GM18517 (cell line): ENCODE data around the gene EFCAB6.
"Not testable (repeated sequence)": the region's sequence is repeated elsewhere in the genome, so short reads cannot be mapped to it uniquely, and the experiment has no call there.

ENCODE experiments used
- ATAC-seq: cut with Tn5 transposase; IDR thresholded peaks from one replicate; pipeline ENCODE4 v1.9.1; 2021; ENCODE audit warnings: mild to moderate bottlenecking, moderate library complexity; ENCODE audit not compliant: unreplicated experiment

The EFCAB6 gene

GRCh38 chr22:43720716-43721115, 91.4 kb downstream of the EFCAB6 start:
- no peak for ATAC-seq

GRCh38 chr22:43714104-43714503, 98.0 kb downstream of the EFCAB6 start:
- ATAC-seq = no peak

DNA sequence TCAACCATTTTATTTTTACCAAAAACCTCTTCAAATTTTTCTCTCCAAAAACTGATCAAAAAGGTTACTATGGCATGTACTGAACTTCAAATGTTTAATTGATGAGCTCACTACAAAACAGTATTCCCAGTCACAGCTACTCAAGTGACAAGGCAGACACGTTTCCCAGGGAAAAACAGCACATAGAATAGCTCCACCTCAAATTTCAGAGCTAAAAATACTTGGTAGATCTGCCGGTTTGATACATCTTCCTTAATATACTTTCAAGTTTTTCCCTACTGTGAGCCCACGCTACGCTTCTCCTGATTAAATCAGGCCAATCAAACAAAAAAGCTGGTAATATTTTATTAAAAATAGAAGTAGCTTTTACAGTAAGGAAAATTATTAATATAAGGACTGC, 100.4 kb downstream of the EFCAB6 start:
- ATAC-seq = no peak

DNA sequence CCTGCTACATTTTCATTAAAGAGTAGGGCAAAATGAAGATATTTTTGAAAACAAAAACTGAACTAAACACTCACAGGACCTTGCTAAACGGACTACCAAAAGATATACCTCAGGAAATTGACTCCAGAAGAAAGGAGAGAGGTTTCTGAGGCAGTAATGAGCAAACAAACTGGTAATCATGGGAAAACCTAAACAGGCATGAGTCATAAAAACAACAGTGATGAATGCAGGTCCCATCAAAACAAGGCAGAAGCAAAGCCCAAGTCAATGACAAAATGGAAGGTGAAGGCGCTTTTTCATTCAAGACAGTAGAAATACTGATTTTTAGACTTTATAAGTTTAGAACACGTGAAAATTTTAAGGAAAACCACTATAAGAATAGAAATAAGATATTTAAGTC, 104.5 kb downstream of the EFCAB6 start:
- no peak for ATAC-seq

- no peak for ATAC-seq
Observed at GRCh38 chr22:43706571-43707328, 105.4 kb downstream of the EFCAB6 start.

GRCh38 chr22:43706151-43706550, 106.0 kb downstream of the EFCAB6 start:
- no peak for ATAC-seq

DNA sequence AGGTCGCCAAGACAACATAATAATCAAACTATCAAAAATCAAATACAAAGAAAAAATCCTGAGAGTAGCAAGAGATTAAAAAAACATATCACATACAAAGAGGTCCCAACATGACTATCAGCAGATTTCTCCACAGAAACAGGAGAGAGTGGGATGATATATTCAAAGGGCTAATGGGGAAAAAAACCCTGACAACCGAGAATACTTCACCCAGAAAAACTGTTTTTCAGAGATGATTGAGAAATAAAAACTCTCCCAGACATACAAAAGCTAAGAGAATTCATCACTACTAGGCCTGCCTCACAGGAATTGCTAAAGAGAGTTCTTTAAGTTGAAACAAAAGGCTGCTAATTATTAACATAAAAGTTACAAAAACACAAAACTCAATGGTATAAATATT, 108.1 kb downstream of the EFCAB6 start:
- ATAC-seq = no peak

DNA sequence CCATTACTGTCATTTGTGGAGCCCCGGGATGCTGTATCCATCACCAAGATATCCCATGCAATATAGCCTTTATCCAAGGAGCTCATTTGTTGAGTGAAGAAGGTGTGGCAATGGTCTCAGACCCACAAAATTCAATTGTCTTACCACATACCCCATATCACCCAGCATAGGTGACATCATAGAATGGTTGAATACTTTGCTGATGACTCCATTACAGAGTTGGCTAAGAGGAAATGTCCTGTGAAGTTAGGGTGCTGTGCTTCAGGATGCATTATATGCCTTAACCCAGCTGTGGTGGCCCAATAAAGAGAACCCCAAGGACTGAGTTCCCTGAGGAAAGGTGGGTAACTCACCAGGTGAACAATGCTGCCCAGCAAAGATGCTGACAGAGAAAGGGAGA, 113.7 kb downstream of the EFCAB6 start:
- no peak for ATAC-seq

DNA sequence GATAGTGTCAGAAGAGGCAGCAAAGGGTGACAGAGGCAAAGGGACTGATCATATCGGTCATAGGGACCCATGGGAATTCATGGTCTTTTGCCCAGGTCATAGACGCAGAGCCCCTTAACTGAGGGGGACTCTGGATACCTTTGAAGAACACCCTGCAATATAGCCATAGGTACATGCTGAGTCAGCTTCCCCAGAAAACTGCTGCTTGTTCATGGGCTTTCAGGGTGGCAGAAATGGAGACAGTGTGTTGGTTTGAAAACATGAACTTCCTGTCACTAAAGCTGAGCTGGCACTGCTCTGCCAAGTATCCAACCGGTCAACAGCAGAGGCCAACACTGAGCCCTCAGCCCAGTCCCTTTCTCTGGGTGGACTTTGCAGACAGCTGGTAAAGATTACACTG, 114.2 kb downstream of the EFCAB6 start:
- no peak for ATAC-seq

DNA sequence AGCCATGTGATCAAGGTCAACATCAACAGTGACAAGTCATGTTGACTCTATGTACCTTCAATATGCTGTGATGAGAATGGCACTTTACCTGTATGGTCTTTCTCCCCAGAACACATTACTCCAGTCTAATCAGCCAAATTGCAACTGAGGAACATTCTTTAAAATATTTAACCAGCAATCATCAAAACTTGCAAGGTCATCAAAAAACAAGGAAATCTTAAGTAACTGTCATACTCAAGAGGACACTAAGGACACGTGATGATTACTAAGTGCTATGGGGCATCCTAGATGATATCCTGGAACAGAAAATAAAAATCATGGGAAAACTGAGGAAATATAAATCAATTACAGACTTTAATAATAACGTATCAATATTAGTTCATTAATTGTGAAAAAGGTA, 118.9 kb downstream of the EFCAB6 start:
- ATAC-seq = no peak

GRCh38 chr22:43689356-43689755, 122.7 kb downstream of the EFCAB6 start:
- no peak for ATAC-seq

DNA sequence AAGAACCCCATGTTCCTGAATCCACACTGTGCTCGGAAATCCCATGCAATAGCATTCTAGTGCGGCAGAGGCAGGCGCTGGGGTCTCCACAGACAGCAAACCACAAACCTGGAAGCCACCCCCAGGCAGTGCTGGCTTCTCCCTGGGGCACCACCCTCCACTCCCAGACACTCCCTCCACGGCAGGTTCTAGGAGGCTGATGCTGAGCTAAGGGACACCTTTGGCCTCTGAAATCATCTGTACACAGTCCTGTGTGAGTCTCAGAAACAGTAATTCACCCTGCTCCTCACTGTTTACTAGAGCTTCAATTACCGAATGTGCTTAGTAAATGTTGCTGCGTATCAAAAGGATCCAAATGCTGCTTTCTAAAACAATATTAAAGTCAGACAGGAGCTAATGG, 129.3 kb downstream of the EFCAB6 start:
- no peak for ATAC-seq

DNA sequence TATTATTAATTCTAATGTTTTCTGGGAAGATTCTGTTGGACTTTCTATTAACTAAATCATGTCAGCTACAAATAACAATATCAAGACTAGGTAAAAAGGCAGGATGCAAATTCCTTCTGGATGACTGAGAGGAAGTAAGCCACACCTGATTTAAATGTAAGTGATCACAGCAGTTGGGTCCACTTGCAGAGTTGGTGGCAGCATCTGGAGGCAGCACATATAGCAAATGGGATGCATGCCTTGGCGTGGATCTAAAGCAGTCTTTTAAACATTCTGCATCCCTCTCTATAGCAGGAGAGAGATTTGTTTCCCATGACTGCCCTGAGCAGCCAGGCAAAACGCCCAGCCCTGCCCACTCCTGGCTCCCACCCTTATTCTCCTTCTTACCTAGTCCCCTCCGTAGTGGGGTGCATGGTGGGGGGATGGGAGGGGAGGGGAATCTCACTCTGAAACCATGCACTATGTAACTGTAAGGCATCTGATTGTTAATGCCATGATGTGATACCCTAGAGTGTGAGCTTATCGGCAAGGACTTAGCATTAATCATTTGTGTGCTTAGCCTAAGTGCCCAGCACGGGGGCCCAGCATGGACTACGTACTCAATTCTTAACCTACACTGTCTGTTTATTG, 130.3 kb downstream of the EFCAB6 start:
- ATAC-seq = no peak

DNA sequence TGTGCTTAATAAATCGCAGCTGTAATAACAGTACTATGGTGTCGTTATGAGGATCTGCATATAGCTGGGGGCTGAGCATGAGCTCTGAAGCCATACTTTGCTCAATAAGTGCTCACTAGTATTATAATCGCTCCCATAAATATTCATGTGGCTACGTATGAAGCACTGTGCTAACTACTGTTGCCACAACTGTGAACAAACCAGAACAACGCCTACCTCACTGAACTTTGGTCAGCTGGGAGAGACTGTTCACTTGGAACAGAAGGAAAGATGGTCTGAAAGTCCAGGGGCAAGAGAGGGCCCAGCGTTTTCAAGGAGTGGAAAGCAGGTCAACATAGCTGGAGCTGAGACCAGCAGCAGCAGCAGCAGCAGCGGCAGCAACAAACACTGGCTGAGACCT, 141.6 kb downstream of the EFCAB6 start:
- no peak for ATAC-seq

DNA sequence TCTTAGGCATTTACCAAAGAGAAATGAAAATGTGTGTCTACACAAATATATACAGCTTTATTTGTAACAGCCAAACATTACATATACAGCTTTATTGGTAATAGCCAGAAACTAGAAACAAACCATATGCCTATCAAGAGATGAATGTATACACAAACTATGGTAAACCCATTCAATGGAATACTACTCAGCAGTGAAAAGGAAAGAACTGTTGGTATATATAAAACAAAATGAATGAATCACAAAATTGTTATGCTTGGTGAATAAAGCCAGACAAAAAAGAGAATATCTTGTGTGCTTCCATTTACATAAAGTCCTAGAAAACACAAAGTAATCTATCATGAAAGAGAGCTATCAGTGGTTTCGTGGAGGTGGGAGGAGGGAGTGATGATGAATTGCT, 142.9 kb downstream of the EFCAB6 start:
- no peak for ATAC-seq

- ATAC-seq = no peak
Observed at GRCh38 chr22:43667656-43668055, 144.4 kb downstream of the EFCAB6 start.

DNA sequence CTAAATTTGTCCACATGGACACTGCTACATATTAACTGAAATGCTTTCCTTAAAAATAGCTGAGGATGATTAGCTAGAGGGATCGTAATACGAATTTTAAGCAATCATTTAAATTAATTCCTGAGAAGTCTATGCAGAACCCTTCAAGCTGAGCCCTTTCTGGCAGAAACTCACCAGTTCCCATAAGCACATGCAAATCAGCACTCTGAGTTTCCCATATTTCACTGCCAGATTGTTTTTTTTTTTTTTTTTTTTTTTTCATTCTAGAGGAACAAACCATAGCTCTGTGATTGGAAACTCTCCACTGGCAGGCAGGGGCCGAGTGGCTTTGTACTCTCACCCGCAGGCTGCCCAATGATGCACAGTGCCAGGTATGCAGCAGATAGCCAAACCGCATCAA, 145.6 kb downstream of the EFCAB6 start:
- no peak for ATAC-seq

DNA sequence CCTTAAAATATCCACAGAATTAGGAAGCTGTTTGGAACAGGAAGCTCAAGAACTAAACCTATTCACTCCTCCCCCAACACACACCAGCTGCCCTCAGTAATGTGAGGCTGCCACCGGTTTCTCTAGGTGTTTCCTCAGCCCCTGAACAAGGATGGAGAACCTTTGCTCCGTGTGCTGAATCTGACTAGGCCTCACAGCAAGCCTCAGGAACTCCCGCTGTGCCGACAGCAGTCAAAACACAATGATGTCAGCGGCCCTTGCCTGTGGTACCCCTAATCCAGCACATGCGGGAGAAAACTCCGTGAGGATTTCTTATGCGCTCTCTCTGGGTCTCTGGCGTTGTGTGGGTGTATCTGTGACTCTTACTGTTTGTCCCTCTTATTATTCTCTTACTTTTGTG, 153.3 kb downstream of the EFCAB6 start:
- ATAC-seq = no peak

- ATAC-seq = not testable (repeated sequence)
Observed at GRCh38 chr22:43656581-43656980, 155.5 kb downstream of the EFCAB6 start.

DNA sequence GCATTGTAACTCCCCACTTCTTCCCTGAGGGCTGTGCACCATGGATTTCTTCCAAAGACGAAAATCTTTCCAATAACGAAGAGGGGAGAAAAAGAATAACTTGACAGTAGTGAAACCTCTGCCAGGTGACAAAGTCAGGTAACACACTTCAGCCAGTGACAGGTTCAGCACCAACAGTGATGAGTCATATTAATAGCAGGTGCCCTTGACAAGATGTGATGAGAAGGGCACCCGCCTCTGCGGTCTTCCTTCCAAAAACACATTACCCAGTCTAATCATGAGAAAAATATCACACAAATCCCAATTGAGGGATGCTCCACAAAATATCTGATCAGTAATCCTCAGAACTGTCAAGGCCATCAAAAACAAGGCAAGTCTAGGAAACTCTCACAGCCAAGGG, 157.8 kb downstream of the EFCAB6 start:
- ATAC-seq = no peak

GRCh38 chr22:43652845-43653244, 159.3 kb downstream of the EFCAB6 start:
- no peak for ATAC-seq

- no peak for ATAC-seq
Observed at GRCh38 chr22:43643387-43643786, 168.7 kb downstream of the EFCAB6 start.
